Tibial nerve (tissue), 4 donors: ENCODE data around the gene HDAC3.

Experiments
- EP300 ChIP-seq, 2 donors: sonication (generic); formaldehyde crosslinking; IDR thresholded peaks; one replicate each; pipeline ENCODE4 v1.6.1; 2017; ENCODE audit warnings: antibody characterized with exemption in 2 of 2, mild to moderate bottlenecking in 1 of 2
- POLR2A ChIP-seq, 2 donors: fragments of 450-650 bp; IDR thresholded peaks; one replicate each; pipeline ENCODE4 v1.6.1; 2017; ENCODE audit warnings: antibody characterized with exemption in 2 of 2, mild to moderate bottlenecking in 2 of 2, moderate library complexity in 2 of 2
- TF ChIP-seq, protein P1 (sequence below), 5 experiments: fragments of 200-600 bp in 3 of 5; fragments of 450-650 bp in 2 of 5; sonication (generic) in 3 of 5; IDR thresholded peaks; one replicate each; pipeline ENCODE4 v1.5.1; 2016 to 2019; ENCODE audit warnings: antibody characterized with exemption in 5 of 5, mild to moderate bottlenecking in 3 of 5, moderate library complexity in 2 of 5

GRCh38 chr5:141608557-141608956, 28.1 kb downstream of the HDAC3 start:
- TF ChIP-seq, protein P1, sequence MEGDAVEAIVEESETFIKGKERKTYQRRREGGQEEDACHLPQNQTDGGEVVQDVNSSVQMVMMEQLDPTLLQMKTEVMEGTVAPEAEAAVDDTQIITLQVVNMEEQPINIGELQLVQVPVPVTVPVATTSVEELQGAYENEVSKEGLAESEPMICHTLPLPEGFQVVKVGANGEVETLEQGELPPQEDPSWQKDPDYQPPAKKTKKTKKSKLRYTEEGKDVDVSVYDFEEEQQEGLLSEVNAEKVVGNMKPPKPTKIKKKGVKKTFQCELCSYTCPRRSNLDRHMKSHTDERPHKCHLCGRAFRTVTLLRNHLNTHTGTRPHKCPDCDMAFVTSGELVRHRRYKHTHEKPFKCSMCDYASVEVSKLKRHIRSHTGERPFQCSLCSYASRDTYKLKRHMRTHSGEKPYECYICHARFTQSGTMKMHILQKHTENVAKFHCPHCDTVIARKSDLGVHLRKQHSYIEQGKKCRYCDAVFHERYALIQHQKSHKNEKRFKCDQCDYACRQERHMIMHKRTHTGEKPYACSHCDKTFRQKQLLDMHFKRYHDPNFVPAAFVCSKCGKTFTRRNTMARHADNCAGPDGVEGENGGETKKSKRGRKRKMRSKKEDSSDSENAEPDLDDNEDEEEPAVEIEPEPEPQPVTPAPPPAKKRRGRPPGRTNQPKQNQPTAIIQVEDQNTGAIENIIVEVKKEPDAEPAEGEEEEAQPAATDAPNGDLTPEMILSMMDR (IDR thresholded peaks at IDR 0.05): no peak
- no peak for TF ChIP-seq POLR2A (IDR thresholded peaks at IDR 0.05)
- TF ChIP-seq EP300 (IDR thresholded peaks at IDR 0.05): no peak
